Activated CD8-positive, alpha-beta memory T cell treated with anti-CD3 and anti-CD28 coated beads for 1 hour (primary cell): ENCODE results near the gene AGO3.

ENCODE experiments used
- DNase-seq, 2 donors: peaks; one replicate each; pipeline ENCODE4 v3.0.0-alpha.2; 2020; ENCODE audit warnings: low read depth in 1 of 2; ENCODE audit errors: extremely low read depth in 1 of 2

The AGO3 gene

DNA sequence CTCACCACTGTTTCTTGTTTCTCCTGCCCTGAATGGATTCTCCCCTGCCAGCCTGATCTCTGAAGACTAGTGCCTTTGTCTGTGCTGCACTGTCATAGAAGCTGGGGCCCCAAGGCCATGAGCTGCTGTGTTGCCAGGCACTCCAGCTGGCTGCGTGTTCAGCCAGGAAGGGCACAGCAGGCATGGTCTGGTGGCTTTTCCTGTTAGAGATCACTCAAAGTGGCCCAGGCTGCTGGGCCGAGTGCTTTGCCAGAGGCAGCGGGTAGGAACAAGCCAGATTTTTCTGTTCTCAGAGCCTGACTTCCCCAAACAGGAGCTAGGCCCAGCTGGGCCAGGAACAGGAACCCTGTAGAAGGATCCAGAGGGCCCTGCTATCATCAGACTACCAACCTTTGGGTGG lies 163.0 kb downstream of the AGO3 start:
- DNase-seq, result no peak

DNA sequence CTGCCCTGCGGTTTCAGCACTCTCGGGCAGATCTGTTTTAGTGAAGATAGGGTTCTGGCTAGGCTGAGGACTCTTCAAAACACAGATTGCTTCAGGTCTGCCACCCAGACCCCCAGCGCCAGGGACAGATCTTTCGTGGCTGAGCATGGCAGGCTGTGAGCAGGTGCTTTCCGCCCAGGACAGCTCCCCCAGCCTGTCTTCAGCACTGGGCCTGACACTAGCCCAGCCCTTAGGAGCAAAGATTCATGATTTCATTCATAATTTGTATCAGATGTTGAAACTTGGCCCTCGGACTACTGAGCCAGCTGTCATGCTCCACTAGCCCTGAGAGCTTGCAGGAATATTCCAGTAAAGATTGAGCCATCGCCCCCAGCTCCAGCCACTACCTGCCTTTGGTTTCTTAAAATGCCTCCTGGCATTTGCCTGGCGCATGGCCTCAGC lies 163.7 kb downstream of the AGO3 start:
- DNase-seq, result no peak

DNA sequence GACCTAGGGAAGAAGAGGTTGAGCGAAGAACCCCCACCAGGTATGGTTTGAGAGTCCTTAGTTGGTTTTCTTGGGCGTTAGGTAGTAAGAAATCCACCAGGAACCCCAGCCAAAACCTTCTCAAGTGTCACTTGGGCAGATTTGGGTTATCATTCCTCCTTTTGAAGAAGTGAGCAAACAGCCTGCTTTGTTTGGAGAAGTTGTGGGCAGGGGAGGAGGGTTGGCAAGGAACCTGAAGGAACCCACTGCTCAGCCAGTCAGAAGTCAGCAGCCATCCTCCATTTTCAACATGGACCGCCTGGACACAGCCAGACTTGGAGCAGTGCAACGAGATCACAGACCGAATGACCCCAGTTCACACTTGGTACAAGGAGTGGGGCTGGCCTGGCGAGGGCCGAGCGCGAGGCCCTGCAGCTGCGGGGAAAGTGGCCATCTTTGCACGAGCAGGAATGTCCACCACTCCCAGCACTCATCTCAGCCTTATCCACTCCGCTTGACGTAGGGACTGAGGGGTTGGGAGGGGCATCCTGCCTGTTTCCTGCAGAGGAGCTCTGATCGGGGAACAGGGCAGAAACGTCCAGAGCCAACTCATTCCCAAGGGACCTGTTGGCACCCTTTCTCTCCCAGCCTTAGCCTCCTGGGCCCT lies 165.0 kb downstream of the AGO3 start:
- DNase-seq, result no peak

DNA sequence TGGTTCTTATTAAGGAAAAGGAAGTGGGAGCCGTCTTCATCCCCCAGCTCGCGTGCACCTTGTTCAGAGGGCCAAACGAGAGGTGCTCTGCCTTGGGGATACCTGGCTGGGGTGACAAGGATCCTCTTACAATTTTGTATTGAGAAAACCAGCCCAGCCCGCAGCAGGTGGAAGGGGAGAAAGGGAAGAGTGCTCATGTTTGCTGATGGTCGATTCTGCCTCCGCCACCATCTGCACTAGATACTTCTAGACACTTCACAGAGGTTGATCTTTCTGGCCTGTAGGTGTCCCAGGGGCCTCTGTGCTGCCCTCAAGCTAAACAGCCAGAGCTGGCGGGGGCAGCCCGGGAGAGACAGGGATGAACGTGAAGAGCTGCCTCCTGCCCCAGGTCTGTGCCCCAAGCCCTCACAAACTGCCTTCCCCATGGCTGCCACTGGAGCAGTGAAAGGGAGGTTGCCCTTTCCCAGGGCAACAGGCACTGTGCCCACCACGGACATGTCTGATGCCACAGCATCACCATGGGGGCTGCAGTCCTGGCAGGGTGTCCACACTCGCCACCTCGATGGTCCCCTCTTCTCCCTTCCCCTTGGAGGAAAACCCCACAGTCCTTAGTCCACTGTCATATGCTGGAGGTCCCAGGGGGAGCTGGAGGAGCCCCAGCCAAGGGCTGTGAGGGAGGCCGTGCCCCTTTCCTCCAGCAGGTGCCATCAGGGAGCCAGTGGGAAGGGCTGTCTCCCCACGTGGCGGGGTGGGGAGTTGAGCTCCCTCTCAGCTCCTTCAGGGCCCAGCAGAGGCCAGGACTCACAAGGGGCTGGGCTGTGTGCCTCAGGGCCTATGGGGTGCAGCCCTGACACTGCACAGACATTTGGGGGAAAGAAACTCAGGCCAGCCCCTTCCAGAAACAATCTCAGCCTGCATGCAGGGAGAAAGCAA lies 165.9 kb downstream of the AGO3 start:
- no peak for DNase-seq

DNA sequence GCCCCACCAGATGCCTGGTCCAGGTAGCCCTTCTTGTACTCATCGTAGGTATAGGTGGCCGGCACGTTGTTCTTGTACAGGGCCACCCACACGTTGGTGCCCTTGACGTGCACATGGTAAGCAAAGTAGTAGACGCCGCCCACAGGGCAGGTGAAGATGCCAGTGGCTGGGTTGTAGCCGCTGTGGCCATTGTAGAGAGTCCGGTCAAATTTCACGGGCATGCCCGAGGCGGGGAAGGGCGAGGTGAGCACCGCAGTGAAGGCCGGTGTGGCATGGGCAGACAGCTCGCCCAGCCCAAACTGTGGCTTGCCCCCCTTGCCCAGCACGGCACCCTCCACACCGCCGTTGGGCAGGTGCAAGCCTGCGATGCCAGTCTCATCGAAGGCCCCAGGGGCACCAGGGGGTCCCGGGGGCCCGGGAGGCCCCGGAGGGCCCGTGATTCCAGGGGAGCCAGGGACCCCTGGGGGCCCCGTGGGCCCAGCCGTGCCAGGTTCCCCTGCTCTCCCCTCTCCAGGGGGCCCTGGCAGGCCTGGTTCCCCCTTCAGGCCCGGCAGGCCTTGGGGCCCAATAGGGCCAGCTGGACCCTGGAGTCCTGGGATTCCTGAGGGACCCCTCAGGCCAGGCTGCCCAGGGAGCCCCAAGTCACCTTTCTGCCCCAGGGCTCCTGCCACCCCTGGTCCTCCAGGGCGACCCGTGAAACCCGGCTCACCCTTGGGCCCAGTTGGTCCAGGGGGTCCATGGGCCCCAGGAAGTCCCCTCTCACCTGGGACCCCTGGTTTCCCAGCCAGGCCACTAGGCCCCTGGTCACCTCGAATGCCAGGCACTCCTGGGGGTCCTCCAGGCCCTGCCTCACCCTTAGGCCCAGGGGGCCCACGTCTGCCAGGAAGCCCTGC lies 167.0 kb downstream of the AGO3 start:
- DNase-seq, result no peak

DNA sequence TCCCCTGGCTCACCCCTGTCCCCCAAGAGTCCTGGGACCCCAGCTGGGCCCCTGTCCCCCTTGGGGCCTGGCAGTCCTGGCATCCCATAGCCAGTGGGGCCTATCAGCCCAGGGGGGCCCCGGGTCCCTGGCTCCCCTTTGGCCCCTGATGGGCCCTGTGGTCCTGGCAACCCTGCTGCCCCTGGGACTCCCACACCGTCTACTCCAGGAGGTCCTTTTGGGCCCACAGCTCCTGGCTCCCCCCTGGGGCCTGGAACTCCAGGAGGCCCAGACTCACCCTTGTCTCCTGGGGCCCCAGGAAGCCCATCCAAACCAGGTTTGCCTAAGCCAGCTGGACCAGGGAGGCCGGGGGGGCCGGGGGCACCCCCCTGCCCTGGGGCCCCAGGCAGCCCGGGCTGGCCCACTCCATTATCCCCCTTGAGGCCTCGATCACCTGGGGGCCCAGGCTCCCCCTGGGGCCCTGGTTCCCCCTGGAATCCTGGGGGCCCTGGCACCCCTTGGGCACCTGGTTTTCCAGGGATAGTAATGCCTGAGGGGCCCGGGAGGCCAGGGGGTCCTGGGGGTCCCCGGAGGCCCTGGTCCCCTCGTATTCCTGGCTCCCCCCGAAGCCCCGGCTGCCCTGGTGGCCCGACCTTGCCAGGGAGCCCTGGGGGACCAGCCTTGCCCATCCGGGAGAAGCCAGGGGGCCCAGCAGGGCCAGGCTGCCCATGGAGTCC lies 167.9 kb downstream of the AGO3 start:
- no peak for DNase-seq

DNA sequence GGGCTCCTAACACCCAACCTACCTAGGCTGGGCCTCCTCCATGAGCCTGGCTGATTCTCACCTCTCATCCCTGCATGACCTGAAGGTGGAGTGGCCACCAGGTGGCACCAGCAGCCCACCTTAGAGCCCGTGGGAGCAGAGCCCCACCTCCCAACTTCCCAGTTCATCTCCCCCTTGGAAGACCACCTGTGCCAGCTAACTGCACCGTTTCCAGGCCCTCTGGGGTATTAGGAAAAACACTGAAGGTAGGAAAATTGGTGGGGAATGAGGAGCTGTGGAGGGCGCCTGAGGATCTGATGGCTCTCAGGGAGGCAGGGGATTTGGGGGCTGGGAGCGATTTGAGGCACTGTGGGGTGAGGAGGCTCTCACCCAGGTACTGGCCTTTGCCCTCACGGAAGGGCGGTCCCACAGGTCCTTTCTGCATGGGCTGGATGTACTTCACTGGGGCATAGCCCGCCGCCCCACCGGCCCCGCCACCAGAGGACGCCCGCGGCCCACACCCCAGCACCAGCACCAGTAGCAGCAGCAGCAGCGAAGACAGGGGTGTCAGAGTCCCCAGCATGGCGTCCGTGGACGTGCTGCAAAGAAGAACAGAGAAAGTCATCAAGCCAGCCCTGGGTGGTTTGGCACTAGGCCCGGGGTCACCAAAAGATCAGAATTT lies 168.9 kb downstream of the AGO3 start:
- peak; percentile 46 to 69 for DNase-seq

DNA sequence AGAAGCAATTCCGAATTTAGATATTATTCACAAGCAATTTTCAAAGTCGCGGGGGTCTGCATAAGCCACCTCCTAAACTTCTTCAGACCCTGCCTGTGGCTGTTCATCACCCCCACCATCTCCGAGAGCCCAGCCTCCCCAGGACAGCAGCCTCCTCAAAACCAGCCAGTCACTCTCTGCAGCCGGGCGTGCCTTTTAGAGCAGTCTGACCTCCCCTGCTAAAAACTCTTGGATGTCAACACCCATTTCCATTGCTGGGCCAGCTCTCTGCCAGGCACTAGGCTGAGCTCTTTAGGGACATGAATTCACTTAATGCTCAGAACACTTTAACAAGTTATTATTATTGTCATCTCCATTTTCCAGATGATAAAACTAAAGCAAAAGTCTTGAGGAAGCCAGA lies 169.5 kb downstream of the AGO3 start:
- DNase-seq, result no peak

DNA sequence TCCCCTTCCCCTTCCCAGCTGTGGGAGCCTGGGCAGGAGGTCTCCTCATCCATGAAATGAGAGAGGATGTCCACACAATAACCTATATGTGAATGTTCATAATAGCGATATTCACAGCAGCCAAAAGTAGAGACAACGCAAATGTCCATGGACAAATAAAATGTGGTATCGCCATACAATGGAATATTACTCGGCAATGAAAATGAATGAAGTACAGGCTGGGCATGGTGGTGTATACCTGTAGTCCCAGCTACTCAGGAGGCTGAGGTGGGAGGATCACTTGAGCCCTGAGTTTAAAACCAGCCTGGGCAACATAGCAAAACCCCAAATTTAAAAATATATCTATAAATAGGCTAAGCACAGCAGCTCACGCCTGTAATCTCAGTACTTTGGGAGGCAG lies 170.6 kb downstream of the AGO3 start:
- no peak for DNase-seq

DNA sequence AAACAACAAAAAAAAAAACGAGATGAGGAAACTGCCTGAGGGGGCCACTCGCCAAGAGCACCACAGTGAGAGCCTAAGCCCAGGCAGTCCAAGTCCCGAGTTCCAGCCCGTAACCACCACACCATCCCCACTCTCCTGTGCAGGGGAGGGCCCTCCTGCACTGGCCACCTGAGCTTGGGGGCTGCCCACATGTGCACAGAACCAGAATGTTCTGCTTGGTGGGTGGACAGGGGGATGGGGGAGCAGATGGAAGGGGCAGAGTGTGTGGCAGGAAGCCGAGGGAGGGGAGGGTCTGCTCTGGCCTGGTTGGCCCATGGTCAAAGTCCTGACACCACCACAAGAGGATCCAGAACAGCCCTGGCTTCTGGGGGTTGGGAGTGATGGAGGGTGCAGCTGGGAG lies 175.4 kb downstream of the AGO3 start:
- DNase-seq, result no peak

DNA sequence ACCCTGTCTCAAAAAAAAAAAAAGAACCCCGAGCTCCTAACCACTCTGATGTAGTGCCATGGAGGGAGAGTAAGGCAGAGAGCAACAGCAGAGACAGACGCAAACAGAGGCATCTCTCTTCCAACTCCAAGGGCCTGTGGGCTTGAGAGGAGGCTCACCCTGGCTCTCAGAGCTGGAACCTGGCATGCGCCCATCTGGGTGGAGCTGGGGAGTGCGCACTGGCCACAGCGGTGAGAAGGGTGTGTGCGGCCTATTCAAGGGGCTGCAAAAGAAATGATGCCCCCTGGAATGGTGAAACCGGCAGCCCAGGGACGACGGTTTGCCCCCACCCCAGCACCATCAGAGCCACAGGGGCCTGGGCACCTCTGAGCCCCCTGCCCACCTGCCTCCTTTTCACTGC lies 176.5 kb downstream of the AGO3 start:
- DNase-seq, result no peak

DNA sequence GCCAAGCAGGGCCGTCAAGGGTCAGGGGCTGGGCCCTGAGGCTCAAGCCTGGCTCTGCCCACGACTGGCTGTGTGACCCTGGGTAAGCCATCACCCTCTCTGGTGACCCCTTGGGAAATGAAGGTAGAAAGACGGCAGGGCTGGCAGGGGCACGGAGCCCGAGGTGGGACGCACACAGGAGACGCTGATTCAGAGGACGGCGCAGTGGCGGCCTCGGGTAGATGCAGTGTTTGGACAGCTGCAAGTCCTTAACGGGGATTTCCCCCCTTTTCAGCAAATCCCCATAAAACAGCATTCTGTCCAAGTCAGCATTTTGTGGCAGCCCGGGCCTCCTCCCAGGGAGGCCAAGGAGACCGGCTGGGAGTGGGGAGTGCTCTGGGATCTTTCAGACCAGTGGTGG lies 177.4 kb downstream of the AGO3 start:
- DNase-seq, result no peak

DNA sequence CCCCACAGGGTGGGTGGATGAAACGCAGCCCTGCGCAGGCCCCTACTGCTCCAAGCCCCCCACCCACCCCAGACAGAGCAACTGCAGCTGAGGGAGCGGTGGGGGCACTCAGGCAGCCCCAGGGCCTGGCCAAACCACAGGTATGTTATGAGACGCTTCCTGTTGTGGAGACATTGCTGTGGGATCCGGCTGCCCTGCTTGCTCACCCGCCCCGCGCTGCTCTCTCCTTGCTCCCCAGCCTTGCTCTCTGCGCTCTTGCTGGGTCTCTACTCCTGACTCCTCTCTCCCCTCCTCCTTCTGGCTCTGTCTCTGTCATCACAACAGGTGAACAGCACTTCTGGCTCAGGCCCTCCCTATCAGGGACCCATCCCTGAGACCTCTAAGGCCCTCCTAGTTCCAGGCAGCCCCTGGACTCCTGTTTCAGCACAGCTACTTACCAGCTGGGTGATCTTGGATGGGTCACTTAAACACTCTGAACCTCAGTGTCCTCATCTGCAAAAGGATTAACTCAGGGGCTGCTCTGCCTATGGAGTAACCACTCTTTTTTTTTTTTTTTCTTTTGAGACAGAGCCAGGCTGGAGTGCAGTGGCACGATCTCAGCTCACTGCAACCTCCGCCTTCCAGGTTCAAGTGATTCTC lies 178.3 kb downstream of the AGO3 start:
- DNase-seq, result peak in 1 of 2 donors; percentile 24

DNA sequence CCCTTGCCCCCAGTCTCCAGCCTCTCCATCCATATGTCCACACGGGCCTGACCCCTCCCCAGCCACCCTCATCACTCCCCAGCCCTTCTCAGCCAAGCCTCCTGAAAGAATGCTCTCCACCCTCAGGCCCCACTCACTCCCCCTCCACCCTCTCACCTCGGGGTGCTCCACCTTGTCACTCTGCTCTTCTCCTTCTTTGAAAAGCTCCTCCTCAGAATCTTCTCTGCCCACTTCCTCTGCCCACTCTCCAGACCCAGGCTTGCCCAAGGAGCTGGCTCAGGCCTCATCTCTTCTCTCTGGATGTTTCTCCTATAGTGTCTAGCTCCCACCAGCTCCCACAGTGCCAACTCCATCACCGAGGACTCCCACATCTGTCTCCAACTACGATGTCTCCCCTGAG lies 180.2 kb downstream of the AGO3 start:
- no peak for DNase-seq

DNA sequence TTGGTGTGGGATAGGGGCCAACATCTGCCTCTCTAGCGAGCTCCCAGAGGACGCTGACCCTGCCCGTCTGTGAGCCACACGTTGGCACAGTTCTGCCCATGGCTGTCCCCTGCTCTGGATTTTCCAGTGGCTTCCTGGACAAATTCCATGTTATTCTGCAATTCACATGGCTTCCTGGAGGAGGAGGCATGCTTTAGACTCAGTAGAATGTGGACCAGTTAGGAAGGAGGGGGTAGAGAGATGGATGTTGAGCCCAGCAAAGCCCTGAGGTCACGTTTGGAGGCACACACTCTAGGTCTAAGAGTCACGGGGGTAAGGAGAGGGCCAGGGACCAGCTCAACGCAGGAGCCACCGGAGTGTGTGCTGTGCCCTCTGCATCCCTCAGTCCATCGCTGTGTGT lies 181.9 kb downstream of the AGO3 start:
- DNase-seq, result no peak

DNA sequence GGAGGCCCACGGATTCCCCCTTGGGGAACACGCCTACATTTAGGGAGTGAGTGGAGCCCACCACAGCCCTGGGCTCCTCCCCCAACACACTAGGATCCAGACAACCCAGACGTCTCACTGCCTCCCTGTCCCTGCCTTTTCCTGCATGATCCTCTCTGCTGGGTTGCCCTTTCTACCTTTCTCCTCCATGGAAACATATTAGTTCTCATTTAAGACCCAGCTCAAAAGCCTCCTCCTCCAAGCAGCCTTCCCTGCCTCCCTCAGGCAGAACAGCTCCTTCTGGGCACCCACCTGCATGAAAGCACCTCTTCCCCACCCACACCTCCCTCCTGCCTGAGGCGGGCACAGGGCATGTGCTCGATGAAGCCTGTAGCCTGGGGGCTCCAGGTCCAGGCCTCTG lies 183.5 kb downstream of the AGO3 start:
- DNase-seq, result no peak

DNA sequence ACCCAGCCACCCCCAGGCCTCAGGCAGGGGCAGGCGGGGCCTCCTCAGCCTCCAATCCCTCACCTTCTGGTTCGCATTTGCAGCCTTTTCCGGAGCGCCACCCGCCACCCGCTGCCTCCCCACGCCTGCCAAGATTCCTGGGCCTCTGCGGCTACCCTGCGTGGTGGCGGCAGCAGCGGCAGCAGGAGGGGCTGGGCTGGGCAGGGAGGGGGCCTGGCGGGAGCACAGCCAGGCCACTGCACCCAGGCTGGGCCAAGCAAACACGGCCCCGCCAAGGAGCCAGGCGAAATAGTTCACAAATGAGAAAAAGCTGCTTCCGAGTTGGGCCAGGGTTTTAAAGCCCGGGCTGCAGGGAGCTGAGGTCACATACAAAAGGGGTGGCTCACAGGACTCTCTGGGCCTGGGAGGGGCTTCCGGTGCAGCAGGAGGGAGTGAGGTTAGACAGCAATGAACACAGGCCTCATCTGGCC lies 184.3 kb downstream of the AGO3 start:
- no peak for DNase-seq

DNA sequence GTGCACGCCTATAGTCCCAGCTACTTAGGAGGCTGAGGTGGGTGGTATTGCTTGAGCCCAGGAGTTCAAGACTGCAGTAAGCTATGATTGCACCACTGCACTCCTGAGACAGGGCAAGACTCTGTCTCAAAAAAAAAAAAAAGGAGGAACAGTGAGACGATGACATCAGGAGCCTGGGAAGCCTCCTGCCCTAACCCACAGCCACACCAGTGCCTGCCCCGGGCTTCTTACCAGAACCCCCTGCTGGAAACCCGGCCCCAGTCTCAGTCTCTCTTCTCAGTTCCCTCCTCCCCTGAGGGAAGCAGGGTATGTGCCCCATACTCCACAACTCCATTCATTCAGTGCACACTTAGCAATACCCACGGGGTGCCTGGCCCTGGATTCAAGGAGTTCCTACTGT lies 185.0 kb downstream of the AGO3 start:
- DNase-seq, result no peak

DNA sequence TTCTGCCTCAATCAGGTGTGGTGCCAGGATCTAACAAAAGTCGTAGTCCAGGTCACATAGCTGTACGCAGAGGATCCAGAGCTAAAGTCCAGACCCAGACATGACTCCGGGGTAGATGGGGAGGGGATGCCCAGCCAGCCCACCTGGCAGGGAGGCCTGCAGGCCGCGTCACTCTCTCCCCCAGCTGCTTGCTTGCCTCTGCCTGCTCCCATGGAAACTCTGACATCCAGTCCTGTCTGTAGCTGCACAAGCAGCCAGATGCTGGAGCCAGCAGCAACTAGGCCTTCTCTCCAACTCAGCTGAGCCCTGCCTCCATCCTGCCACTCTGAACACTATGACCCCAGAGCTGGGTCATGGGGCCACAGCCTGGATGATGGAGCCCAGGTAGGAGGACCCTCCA lies 186.0 kb downstream of the AGO3 start:
- no peak for DNase-seq
